Measurements from ENCODE around the gene PLPP7. TPM values are rescaled to one million over a fixed set of nuclear protein-coding genes. Genes with fewer than 3 reads are reported as not detected.

PLPP7 gene
- polyA plus RNA-seq, 1 of the 3 experiments (the other 2 are of a cell fraction), result 8.6 TPM

DNA sequence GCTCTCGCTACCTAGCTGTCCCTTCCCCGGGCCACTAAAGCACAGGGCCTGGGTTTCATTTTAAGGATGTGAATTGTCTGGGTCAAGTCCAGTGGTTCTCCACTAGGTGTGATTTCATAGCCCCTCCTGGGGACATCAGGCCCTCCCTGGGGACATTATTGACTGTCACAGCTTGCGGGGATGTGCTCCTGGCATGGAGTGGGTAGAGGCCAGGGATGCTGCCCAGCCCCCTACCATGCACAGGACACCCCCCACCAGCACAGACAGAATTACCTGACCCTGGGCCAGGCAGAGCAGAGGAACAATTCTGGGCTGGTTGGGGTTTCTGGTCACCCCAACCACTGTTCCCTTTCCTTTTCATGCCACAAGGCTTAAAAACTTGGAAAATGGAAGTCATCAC lies 17.3 kb upstream of the PLPP7 start (continued):
- TF ChIP-seq, protein P1, sequence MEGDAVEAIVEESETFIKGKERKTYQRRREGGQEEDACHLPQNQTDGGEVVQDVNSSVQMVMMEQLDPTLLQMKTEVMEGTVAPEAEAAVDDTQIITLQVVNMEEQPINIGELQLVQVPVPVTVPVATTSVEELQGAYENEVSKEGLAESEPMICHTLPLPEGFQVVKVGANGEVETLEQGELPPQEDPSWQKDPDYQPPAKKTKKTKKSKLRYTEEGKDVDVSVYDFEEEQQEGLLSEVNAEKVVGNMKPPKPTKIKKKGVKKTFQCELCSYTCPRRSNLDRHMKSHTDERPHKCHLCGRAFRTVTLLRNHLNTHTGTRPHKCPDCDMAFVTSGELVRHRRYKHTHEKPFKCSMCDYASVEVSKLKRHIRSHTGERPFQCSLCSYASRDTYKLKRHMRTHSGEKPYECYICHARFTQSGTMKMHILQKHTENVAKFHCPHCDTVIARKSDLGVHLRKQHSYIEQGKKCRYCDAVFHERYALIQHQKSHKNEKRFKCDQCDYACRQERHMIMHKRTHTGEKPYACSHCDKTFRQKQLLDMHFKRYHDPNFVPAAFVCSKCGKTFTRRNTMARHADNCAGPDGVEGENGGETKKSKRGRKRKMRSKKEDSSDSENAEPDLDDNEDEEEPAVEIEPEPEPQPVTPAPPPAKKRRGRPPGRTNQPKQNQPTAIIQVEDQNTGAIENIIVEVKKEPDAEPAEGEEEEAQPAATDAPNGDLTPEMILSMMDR (IDR thresholded peaks at IDR 0.05), result no peak

DNA sequence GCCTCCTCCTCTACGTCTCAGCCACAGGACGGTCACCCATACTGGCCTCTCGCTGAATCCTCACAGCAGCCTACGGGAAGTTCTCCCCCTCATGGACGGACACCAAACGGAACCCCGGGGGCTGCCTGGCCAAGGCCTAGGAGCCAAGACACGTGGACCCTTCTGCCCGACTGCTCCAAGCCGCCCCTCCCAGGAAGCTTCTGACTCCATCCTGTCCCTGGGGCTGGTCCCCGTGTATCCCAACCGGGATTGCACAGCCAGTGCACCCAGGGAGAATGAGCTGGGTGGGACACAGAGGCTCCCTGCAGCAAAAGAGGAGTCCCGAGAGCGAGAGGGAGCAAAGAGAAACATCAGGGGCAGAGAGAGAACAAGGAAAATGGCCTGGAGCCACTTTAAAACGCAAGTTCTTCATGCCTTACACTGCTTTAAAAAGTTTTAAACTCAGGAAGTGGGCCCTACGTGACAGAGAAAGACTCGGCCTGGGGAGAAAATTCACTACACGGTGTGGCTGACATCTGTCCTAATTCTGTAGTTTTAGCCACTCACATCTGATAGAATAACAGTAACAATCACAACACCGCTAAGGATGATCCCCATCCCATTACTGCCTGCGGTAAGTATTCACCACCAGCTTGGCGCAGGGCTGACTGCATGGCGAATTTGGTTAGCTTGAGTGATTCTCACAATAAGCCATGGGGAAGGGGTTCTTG lies 16.2 kb upstream of the PLPP7 start:
- Histone ChIP-seq H3K9ac (no peak overlapping the region), H3K9me2 (no peaks in the 10 kb centered on the region), H3K27ac (ENCODE audit: low read depth in 2 of 2, low read length in 1 of 2) (no peak overlapping the region), H3K27me3 (ENCODE audit: insufficient read depth) (no peaks in the 10 kb centered on the region), H3F3A (replicated peaks; ENCODE audit: insufficient read depth) (no peaks in the 10 kb centered on the region), H4K20me1 (ENCODE audit: insufficient read depth) (no peaks in the 10 kb centered on the region), H3K4me2 (no peak overlapping the region), H3K79me2 (ENCODE audit: insufficient read depth) (no peaks in the 10 kb centered on the region), H3K9me3 (no peaks in the 10 kb centered on the region), H3K4me1 (ENCODE audit: control insufficient read depth in 1 of 2, insufficient read depth in 2 of 2, low read depth in 1 of 2, low read length in 1 of 2) (peaks cover 0 to 2% of the 10 kb centered on the region in 2 experiments; a peak in 1 of 4 replicates), H2AFZ (ENCODE audit: low read depth) (no peak overlapping the region), H3K36me3 (replicated peaks in 1 of 2; ENCODE audit: control insufficient read depth in 1 of 2, insufficient read depth in 2 of 2, low read length in 1 of 2) (no peaks in the 10 kb centered on the region), H3K4me3 (ENCODE audit: low read depth in 2 of 2, low read length in 1 of 2) (no peak overlapping the region)
- ChIA-PET POLR2A (no interaction called here), CTCF (interaction anchor here (1.1 to 2.5 kb wide), 2 partner anchors 63 to 96 kb away, joined by 3 to 9 read pairs; no protein-coding TSS in a partner anchor)
- WGBS (ENCODE audit: low lambda C conversion rate), result 92% methylated on average over 22 of the region's 22 CpGs
- no peak for TF ChIP-seq NFIC (IDR thresholded peaks at IDR 0.05; ENCODE audit: borderline replicate concordance)
- TF ChIP-seq, protein P2, sequence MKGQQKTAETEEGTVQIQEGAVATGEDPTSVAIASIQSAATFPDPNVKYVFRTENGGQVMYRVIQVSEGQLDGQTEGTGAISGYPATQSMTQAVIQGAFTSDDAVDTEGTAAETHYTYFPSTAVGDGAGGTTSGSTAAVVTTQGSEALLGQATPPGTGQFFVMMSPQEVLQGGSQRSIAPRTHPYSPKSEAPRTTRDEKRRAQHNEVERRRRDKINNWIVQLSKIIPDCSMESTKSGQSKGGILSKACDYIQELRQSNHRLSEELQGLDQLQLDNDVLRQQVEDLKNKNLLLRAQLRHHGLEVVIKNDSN (IDR thresholded peaks at IDR 0.05; ENCODE audit: borderline replicate concordance, low read depth), result no peak
- TF ChIP-seq YY1 (IDR thresholded peaks at IDR 0.05; ENCODE audit: low read depth), result no peak
- no peak for TF ChIP-seq IRF3 (IDR thresholded peaks at IDR 0.05; ENCODE audit: low read depth, low read length)
- TF ChIP-seq, protein P3, sequence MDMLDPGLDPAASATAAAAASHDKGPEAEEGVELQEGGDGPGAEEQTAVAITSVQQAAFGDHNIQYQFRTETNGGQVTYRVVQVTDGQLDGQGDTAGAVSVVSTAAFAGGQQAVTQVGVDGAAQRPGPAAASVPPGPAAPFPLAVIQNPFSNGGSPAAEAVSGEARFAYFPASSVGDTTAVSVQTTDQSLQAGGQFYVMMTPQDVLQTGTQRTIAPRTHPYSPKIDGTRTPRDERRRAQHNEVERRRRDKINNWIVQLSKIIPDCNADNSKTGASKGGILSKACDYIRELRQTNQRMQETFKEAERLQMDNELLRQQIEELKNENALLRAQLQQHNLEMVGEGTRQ (IDR thresholded peaks at IDR 0.05; ENCODE audit: borderline replicate concordance, low read depth, low read length), result no peak
- TF ChIP-seq GABPA (IDR thresholded peaks at IDR 0.05; ENCODE audit: low read depth), result no peak
- no peak for DNase-seq

All from SK-N-SH (cell line).